Lower leg skin (tissue), 4 donors: ENCODE data around the gene ANO9. TPM values are rescaled to one million over a fixed set of nuclear protein-coding genes. Genes with fewer than 3 reads are reported as not detected.

Experiments
- DNase-seq, 2 donors: peaks; one replicate each; pipeline ENCODE4 v3.0.0-alpha.2; 2019; ENCODE audit warnings: low spot score in 2 of 2
- H3K4me3 ChIP-seq: fragments of 200-600 bp; sonication (generic); 2 replicates; pipeline ENCODE4 v1.5.1; 2017; ENCODE audit warnings: mild to moderate bottlenecking, low read depth; ENCODE audit not compliant: poor library complexity, severe bottlenecking
- CTCF ChIP-seq, 3 donors: fragments of 450-650 bp; IDR thresholded peaks; one replicate each; pipeline ENCODE4 v1.5.1; 2016; ENCODE audit warnings: antibody characterized with exemption in 3 of 3, mild to moderate bottlenecking in 3 of 3, moderate library complexity in 2 of 3
- POLR2A ChIP-seq, 2 donors: fragments of 450-650 bp; IDR thresholded peaks; one replicate each; pipeline ENCODE4 v1.6.1; 2016 to 2017; ENCODE audit warnings: antibody characterized with exemption in 2 of 2, mild to moderate bottlenecking in 1 of 2, moderate library complexity in 1 of 2
- WGBS, 2 donors: methylation state at CpG; one replicate each; pipeline ENCODE4 v1.1.5; 2018; 5-methylcytosine and 5-hydroxymethylcytosine counted together
- intact Hi-C: fragments of 100-400 bp; cut with DNase I; formaldehyde crosslinking; loops from one replicate; pipeline ENCODE4 v1.15.0; 2023; ENCODE audit warnings: low total_unique reads
- total RNA-seq, 4 donors: library from RNA; depleted of rRNA; stranded (reverse); fragments of >200 nt; gene quantifications; one replicate each; pipeline ENCODE4 v1.1.0, GENCODE V29; 2016

ANO9 gene
- total RNA-seq, 4 donors from 2014 or later, result 55.7 to 116 (median 92.1) TPM

- WGBS, 2 donors, result 80 to 83% methylated on average over 10 of the region's 10 CpGs
- intact Hi-C loops, result no loop called here
- no peak for DNase-seq
- TF ChIP-seq CTCF (IDR thresholded peaks at IDR 0.05) (no peak), POLR2A (IDR thresholded peaks at IDR 0.05) (no peak)
- H3K4me3 ChIP-seq, result no peak overlapping the region
These were observed 19.6 kb downstream of the ANO9 start for GRCh38 chr11:422249-422656.

GRCh38 chr11:420911-421321 lies 20.9 kb downstream of the ANO9 start:
- intact Hi-C loops, result no loop called here
- no peak for TF ChIP-seq POLR2A (IDR thresholded peaks at IDR 0.05)
- TF ChIP-seq CTCF (IDR thresholded peaks at IDR 0.05), result no peak
- DNase-seq, result no peak
- 90 to 92% methylated on average over 11 to 21 of the region's 21 CpGs for WGBS, 2 donors
- H3K4me3 ChIP-seq, result no peak overlapping the region

- no peak overlapping the region for H3K4me3 ChIP-seq
- 77 to 79% methylated on average over 51 to 68 of the region's 71 CpGs for WGBS, 2 donors
- TF ChIP-seq POLR2A (IDR thresholded peaks at IDR 0.05) (no peak), CTCF (IDR thresholded peaks at IDR 0.05) (no peak)
- DNase-seq, result no peak
- intact Hi-C loops, result no loop called here
These were observed 21.5 kb downstream of the ANO9 start for GRCh38 chr11:420054-420910.

GRCh38 chr11:419248-420005 lies 22.4 kb downstream of the ANO9 start:
- no peak overlapping the region for H3K4me3 ChIP-seq
- TF ChIP-seq POLR2A (IDR thresholded peaks at IDR 0.05) (no peak), CTCF (IDR thresholded peaks at IDR 0.05) (no peak)
- DNase-seq, result no peak
- intact Hi-C loops, result no loop called here
- 87 to 89% methylated on average over 12 to 20 of the region's 20 CpGs for WGBS, 2 donors

GRCh38 chr11:418343-419247 lies 23.2 kb downstream of the ANO9 start:
- H3K4me3 ChIP-seq, result no peak overlapping the region
- intact Hi-C loops, result no loop called here
- WGBS, 2 donors, result 88 to 92% methylated on average over 30 of the region's 30 CpGs
- no peak for TF ChIP-seq POLR2A (IDR thresholded peaks at IDR 0.05)
- TF ChIP-seq CTCF (IDR thresholded peaks at IDR 0.05), result no peak
- no peak for DNase-seq
